ENCODE measurements around the gene USP9X.

DNA sequence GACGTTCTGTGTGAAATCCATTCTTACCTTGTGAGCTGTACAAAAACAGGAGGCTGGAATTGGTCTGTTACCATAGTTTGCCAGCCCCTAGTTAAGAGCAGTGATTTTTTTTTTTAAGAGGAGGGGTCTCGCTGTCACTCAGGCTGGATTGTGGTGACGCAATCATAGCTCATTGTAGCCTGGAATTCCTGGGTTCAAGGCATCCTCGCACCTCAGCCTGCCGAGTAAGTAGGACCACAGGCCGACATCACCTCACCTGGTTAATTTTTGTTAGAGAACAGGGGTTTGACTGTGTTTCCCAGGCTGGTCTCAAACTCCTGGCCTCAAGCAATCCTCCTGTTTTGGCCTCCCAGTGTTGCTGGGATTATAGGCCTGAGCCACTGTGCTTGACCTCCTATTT is 7.5 kb downstream of the USP9X start:
- TF ChIP-seq, protein P1, sequence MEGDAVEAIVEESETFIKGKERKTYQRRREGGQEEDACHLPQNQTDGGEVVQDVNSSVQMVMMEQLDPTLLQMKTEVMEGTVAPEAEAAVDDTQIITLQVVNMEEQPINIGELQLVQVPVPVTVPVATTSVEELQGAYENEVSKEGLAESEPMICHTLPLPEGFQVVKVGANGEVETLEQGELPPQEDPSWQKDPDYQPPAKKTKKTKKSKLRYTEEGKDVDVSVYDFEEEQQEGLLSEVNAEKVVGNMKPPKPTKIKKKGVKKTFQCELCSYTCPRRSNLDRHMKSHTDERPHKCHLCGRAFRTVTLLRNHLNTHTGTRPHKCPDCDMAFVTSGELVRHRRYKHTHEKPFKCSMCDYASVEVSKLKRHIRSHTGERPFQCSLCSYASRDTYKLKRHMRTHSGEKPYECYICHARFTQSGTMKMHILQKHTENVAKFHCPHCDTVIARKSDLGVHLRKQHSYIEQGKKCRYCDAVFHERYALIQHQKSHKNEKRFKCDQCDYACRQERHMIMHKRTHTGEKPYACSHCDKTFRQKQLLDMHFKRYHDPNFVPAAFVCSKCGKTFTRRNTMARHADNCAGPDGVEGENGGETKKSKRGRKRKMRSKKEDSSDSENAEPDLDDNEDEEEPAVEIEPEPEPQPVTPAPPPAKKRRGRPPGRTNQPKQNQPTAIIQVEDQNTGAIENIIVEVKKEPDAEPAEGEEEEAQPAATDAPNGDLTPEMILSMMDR (IDR thresholded peaks at IDR 0.05; ENCODE audit: low read depth, low read length), result no peak
- no peak for TF ChIP-seq EZH2phosphoT487 (IDR thresholded peaks at IDR 0.05; ENCODE audit: low read depth)
